HUES48 (cell line): Measurements from ENCODE around the gene TEAD1.

Experiments used
- H3K27ac ChIP-seq: one replicate; pipeline ENCODE4 v1.7.0; 2013; ENCODE audit warnings: low read depth, low read length, inconsistent platforms
- H3K27me3 ChIP-seq: 2 replicates; pipeline ENCODE4 v1.6.1; 2013; ENCODE audit warnings: mild to moderate bottlenecking, low read length; ENCODE audit not compliant: control insufficient read depth, insufficient read depth
- H3K36me3 ChIP-seq: 2 replicates; pipeline ENCODE4 v1.6.1; 2013; ENCODE audit warnings: low read length; ENCODE audit not compliant: control insufficient read depth, insufficient read depth
- H3K4me1 ChIP-seq: 2 replicates; pipeline ENCODE4 v1.6.1; 2013; ENCODE audit warnings: mild to moderate bottlenecking, low read length; ENCODE audit not compliant: control insufficient read depth, insufficient read depth
- H3K4me3 ChIP-seq: 2 replicates; pipeline ENCODE4 v1.5.1; 2013; ENCODE audit warnings: mild to moderate bottlenecking, low read depth, low read length
- H3K9ac ChIP-seq: 2 replicates; pipeline ENCODE4 v1.6.1; 2013; ENCODE audit warnings: mild to moderate bottlenecking, low read depth, low read length, moderate library complexity
- H3K9me3 ChIP-seq: 2 replicates; pipeline ENCODE4 v1.6.1; 2013; ENCODE audit warnings: low read length; ENCODE audit not compliant: control insufficient read depth, insufficient read depth

TEAD1 gene

GRCh38 chr11:12813371-12814225 is 139.4 kb downstream of the TEAD1 start:
- no peak overlapping the region for H3K27ac ChIP-seq

GRCh38 chr11:12815129-12815480 is 140.9 kb downstream of the TEAD1 start:
- no peak overlapping the region for H3K9ac ChIP-seq
- no peak overlapping the region for H3K27ac ChIP-seq
- no peaks in the 10 kb centered on the region for H3K27me3 ChIP-seq
- no peak overlapping the region for H3K4me3 ChIP-seq
- H3K36me3 ChIP-seq: no peaks in the 10 kb centered on the region
- H3K9me3 ChIP-seq: no peaks in the 10 kb centered on the region
- peaks cover 17% of the 10 kb centered on the region for H3K4me1 ChIP-seq

More at GRCh38 chr11:12813371-12814225, 139.4 kb downstream of the TEAD1 start:
- no peaks in the 10 kb centered on the region for H3K9me3 ChIP-seq
- no peaks in the 10 kb centered on the region for H3K36me3 ChIP-seq
- no peak overlapping the region for H3K9ac ChIP-seq
- no peaks in the 10 kb centered on the region for H3K27me3 ChIP-seq
- H3K4me3 ChIP-seq: no peak overlapping the region
- peaks cover 22% of the 10 kb centered on the region for H3K4me1 ChIP-seq

- H3K27me3 ChIP-seq: no peaks in the 10 kb centered on the region
- H3K36me3 ChIP-seq: no peaks in the 10 kb centered on the region
- no peak overlapping the region for H3K27ac ChIP-seq
- H3K9me3 ChIP-seq: no peaks in the 10 kb centered on the region
- no peak overlapping the region for H3K9ac ChIP-seq
- H3K4me1 ChIP-seq: peaks cover 17% of the 10 kb centered on the region
- H3K4me3 ChIP-seq: no peak overlapping the region
Measured at GRCh38 chr11:12815931-12816494, 141.8 kb downstream of the TEAD1 start.

- Histone ChIP-seq H3K4me3 (no peak overlapping the region), H3K9ac (no peak overlapping the region), H3K9me3 (no peaks in the 10 kb centered on the region), H3K27me3 (no peaks in the 10 kb centered on the region), H3K27ac (no peak overlapping the region), H3K36me3 (no peaks in the 10 kb centered on the region), H3K4me1 (peaks cover 21% of the 10 kb centered on the region)
Measured at GRCh38 chr11:12817681-12818332, 143.6 kb downstream of the TEAD1 start.

GRCh38 chr11:12818333-12819015 is 144.3 kb downstream of the TEAD1 start:
- H3K27me3 ChIP-seq: no peaks in the 10 kb centered on the region
- no peak overlapping the region for H3K4me3 ChIP-seq
- no peaks in the 10 kb centered on the region for H3K36me3 ChIP-seq
- peaks cover 24% of the 10 kb centered on the region for H3K4me1 ChIP-seq
- no peak overlapping the region for H3K9ac ChIP-seq
- no peaks in the 10 kb centered on the region for H3K9me3 ChIP-seq
- no peak overlapping the region for H3K27ac ChIP-seq

- no peaks in the 10 kb centered on the region for H3K9me3 ChIP-seq
- H3K36me3 ChIP-seq: no peaks in the 10 kb centered on the region
- H3K9ac ChIP-seq: no peak overlapping the region
- H3K27ac ChIP-seq: no peak overlapping the region
- no peak overlapping the region for H3K4me3 ChIP-seq
- peaks cover 46% of the 10 kb centered on the region for H3K4me1 ChIP-seq
- H3K27me3 ChIP-seq: no peaks in the 10 kb centered on the region
Measured at GRCh38 chr11:12822392-12823022, 148.3 kb downstream of the TEAD1 start.

GRCh38 chr11:12824281-12825041 is 150.2 kb downstream of the TEAD1 start:
- Histone ChIP-seq H3K4me3 (no peak overlapping the region), H3K27me3 (no peaks in the 10 kb centered on the region), H3K27ac (peak overlapping the region; percentile 48), H3K4me1 (peaks cover 65% of the 10 kb centered on the region), H3K9ac (no peak overlapping the region), H3K9me3 (no peaks in the 10 kb centered on the region), H3K36me3 (no peaks in the 10 kb centered on the region)

- Histone ChIP-seq H3K9ac (no peak overlapping the region), H3K4me1 (peaks cover 82% of the 10 kb centered on the region), H3K27me3 (no peaks in the 10 kb centered on the region), H3K36me3 (no peaks in the 10 kb centered on the region), H3K27ac (no peak overlapping the region), H3K9me3 (no peaks in the 10 kb centered on the region), H3K4me3 (no peak overlapping the region)
Measured at GRCh38 chr11:12826441-12826840, 152.2 kb downstream of the TEAD1 start.

GRCh38 chr11:12827369-12827768 is 153.1 kb downstream of the TEAD1 start:
- peaks cover 84% of the 10 kb centered on the region for H3K4me1 ChIP-seq
- H3K9me3 ChIP-seq: no peaks in the 10 kb centered on the region
- H3K9ac ChIP-seq: no peak overlapping the region
- peak overlapping the region; percentile 87 for H3K27ac ChIP-seq
- H3K27me3 ChIP-seq: no peaks in the 10 kb centered on the region
- peak overlapping the region; percentile 61 for H3K4me3 ChIP-seq
- H3K36me3 ChIP-seq: no peaks in the 10 kb centered on the region
